HL-60 (cell line): ENCODE data around the gene TMEM63A.

ENCODE experiments used
- DNase-seq, 2 experiments: peaks; one replicate each; pipeline ENCODE4 v3.0.0-alpha.2; 2010 to 2020; ENCODE audit warnings: low read depth in 1 of 2, low spot score in 1 of 2
- H3K27ac ChIP-seq: fragments of 250-450 bp; sonication (Bioruptor Pico); replicated peaks from 2 replicates; pipeline ENCODE4 v1.5.1; 2020; ENCODE audit warnings: mild to moderate bottlenecking, moderate library complexity
- H3K27me3 ChIP-seq: fragments of 250-450 bp; sonication (Bioruptor Pico); 2 replicates; pipeline ENCODE4 v1.5.1; 2021; ENCODE audit warnings: mild to moderate bottlenecking, moderate library complexity; ENCODE audit not compliant: insufficient read depth, poor library complexity, severe bottlenecking
- H3K4me3 ChIP-seq: replicated peaks from 2 replicates; pipeline ENCODE4 v1.5.1; 2011; ENCODE audit warnings: mild to moderate bottlenecking, control low read depth, low read length; ENCODE audit not compliant: insufficient read depth
- GABPA ChIP-seq: IDR thresholded peaks from 2 replicates; pipeline ENCODE4 v1.6.1; 2012; ENCODE audit warnings: low read depth
- POLR2AphosphoS5 ChIP-seq: IDR thresholded peaks from 2 replicates; pipeline ENCODE4 v1.6.1; 2012; ENCODE audit warnings: low read depth
- SPI1 ChIP-seq: IDR thresholded peaks from 2 replicates; pipeline ENCODE4 v1.6.1; 2012; ENCODE audit warnings: low read depth, mild to moderate bottlenecking, borderline replicate concordance
- TF ChIP-seq, protein P1 (sequence below): IDR thresholded peaks from one replicate; pipeline ENCODE4 v1.5.1; 2011; ENCODE audit warnings: low read length, control low read depth, inconsistent platforms; ENCODE audit not compliant: insufficient read depth
- TF ChIP-seq, protein P2 (sequence below): IDR thresholded peaks from 2 replicates; pipeline ENCODE4 v1.6.1; 2012; ENCODE audit warnings: low read depth; ENCODE audit not compliant: insufficient replicate concordance

TMEM63A gene

DNA sequence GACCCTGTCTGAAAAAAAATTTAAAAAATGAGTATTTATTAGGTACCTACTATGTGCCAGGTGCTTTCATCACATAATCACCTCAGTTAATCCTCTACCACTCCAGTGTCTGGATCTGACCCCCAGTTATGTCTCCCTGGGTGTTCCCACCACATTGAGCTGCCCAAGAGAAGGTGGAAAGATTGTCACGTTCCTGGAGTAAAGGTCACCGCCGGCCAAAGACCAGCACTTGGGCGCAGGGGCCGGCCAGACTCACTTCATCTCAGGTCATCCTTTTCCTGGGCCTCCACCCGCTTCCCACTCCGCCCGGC lies 41.2 kb upstream of the TMEM63A start:
- no peaks in the 10 kb centered on the region for H3K27me3 ChIP-seq
- H3K4me3 ChIP-seq: peak overlapping the region; percentile 73
- TF ChIP-seq GABPA: no peak
- TF ChIP-seq POLR2AphosphoS5: no peak
- TF ChIP-seq, protein P1, sequence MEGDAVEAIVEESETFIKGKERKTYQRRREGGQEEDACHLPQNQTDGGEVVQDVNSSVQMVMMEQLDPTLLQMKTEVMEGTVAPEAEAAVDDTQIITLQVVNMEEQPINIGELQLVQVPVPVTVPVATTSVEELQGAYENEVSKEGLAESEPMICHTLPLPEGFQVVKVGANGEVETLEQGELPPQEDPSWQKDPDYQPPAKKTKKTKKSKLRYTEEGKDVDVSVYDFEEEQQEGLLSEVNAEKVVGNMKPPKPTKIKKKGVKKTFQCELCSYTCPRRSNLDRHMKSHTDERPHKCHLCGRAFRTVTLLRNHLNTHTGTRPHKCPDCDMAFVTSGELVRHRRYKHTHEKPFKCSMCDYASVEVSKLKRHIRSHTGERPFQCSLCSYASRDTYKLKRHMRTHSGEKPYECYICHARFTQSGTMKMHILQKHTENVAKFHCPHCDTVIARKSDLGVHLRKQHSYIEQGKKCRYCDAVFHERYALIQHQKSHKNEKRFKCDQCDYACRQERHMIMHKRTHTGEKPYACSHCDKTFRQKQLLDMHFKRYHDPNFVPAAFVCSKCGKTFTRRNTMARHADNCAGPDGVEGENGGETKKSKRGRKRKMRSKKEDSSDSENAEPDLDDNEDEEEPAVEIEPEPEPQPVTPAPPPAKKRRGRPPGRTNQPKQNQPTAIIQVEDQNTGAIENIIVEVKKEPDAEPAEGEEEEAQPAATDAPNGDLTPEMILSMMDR: no peak
- TF ChIP-seq SPI1: no peak
- TF ChIP-seq, protein P2, sequence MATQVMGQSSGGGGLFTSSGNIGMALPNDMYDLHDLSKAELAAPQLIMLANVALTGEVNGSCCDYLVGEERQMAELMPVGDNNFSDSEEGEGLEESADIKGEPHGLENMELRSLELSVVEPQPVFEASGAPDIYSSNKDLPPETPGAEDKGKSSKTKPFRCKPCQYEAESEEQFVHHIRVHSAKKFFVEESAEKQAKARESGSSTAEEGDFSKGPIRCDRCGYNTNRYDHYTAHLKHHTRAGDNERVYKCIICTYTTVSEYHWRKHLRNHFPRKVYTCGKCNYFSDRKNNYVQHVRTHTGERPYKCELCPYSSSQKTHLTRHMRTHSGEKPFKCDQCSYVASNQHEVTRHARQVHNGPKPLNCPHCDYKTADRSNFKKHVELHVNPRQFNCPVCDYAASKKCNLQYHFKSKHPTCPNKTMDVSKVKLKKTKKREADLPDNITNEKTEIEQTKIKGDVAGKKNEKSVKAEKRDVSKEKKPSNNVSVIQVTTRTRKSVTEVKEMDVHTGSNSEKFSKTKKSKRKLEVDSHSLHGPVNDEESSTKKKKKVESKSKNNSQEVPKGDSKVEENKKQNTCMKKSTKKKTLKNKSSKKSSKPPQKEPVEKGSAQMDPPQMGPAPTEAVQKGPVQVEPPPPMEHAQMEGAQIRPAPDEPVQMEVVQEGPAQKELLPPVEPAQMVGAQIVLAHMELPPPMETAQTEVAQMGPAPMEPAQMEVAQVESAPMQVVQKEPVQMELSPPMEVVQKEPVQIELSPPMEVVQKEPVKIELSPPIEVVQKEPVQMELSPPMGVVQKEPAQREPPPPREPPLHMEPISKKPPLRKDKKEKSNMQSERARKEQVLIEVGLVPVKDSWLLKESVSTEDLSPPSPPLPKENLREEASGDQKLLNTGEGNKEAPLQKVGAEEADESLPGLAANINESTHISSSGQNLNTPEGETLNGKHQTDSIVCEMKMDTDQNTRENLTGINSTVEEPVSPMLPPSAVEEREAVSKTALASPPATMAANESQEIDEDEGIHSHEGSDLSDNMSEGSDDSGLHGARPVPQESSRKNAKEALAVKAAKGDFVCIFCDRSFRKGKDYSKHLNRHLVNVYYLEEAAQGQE: no peak
- peak overlapping the region; percentile 97 for H3K27ac ChIP-seq
- no peak for DNase-seq

DNA sequence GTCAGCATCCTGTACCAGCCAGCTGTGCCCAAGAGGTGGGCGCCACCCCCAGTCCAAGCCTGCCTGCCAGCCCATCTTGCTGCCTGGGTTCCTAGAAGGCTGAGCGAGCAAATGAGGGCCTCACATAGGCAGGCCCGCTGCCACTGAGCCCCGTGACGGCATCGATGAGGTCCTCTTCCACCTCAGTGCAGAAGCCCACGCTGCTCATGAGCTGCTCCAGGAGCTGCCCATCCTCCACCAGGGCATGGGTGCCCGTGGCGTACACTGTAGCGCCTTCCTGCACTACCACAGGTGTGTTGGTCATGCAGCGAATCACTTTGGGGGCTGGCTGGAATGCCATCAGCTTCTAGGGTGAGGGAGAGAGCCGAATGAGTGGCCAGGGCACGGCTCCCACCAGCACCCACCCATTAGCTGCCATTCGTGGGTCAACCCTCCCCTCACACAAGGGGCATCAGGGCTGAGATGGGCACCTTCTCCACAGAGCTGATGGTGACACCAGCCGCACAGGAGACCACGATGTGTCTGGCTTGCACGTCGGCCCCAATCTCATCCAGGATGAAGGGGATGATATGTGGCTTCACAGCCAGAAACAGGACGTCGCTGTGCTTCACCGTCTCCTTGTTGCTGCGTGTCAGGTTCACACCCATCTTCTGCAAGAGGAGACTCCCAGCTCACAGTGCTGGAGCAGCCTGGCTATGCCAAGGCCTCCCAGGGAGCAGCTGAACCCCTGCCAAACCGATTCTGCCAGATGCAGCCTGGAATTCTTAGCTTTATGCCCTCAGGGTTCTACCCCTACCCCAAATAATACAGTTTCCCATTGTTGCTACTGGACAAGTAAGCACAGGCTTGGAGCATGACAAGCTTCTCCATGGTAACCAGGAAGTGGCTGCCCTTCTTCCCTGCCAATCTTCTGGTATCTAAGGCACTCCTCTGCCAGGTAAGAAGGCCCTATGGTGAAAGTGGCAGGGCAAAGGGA lies 39.8 kb upstream of the TMEM63A start:
- DNase-seq: no peak
- Histone ChIP-seq H3K27me3 (no peaks in the 10 kb centered on the region), H3K27ac (no peak overlapping the region), H3K4me3 (no peak overlapping the region)
- TF ChIP-seq, protein P1: no peak
- no peak for TF ChIP-seq GABPA
- TF ChIP-seq POLR2AphosphoS5: no peak
- TF ChIP-seq, protein P2: no peak
- TF ChIP-seq SPI1: no peak

DNA sequence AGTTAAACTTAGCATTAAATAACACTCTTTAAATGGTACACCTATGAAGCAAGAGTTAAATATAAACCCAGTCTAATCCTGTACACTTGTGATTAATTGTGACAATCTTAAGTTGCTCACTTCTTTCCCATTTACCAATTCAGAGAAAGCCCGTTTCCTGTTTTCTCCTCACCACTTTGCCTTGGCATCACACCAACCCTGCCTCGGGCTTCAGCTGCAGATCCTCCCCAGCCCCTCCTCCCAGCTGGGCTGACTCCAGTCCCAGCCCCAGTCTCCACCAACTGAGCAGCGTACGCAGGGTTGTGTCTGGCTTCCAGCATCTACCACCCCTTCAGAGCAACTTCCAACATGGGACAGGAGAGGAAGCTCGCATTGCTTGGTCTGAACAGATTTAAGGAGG lies 37.7 kb upstream of the TMEM63A start:
- Histone ChIP-seq H3K27me3 (no peaks in the 10 kb centered on the region), H3K4me3 (no peak overlapping the region), H3K27ac (no peak overlapping the region)
- DNase-seq: peak in 1 of 2 experiments; percentile 61
- TF ChIP-seq POLR2AphosphoS5: 0 out of 2 replicates have a peak, but pooled peaks have one; percentile 29
- no peak for TF ChIP-seq GABPA
- TF ChIP-seq SPI1: peak; percentile 51; the same call in 1 of the 2 replicates
- TF ChIP-seq, protein P2: no peak
- TF ChIP-seq, protein P1: no peak
